GM12892 (cell line): Measurements from ENCODE around the gene SGIP1.

Experiments used
- POLR2AphosphoS5 ChIP-seq: IDR thresholded peaks from 2 replicates; pipeline ENCODE4 v1.6.1; 2011; ENCODE audit warnings: low read depth, low read length, control low read depth
- TAF1 ChIP-seq: IDR thresholded peaks from 2 replicates; pipeline ENCODE4 v1.6.1; 2011; ENCODE audit warnings: low read depth, mild to moderate bottlenecking, control low read depth, low read length, borderline replicate concordance

DNA sequence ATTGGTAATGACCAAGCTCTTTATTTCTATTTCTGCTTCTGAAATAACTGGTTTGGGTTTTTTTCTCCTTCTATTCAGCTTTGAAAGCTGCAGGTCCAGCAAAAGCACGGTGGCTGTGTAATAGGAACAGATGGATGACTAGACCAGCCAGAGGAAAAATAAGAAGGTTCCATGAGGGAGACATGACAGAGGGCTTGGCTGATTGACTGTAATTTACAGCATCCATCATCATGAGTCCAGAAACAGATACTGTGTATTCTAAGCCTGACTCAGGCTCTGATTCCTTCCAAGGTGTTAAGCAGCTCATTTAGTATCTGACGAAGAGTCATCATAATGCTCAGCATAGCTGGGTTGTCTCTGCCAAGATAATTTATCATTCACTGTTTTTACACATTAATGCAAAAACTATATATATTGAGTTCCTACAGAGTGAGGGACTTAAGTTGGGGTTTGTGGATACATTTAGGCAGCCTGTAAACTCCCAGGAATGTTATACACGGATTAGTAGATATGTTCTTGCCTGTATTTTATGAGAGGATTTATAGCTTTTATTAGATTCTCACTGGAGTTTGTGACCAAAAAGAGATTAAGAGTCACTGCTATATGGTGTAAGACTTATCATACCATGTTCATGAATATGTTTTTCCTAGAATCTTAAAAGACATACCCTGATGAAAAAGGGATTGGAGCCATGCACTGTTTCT lies 72.6 kb downstream of the SGIP1 start:
- TF ChIP-seq POLR2AphosphoS5 (no peak), TAF1 (no peak)
